ENCODE data around the gene SLC38A6.

DNA sequence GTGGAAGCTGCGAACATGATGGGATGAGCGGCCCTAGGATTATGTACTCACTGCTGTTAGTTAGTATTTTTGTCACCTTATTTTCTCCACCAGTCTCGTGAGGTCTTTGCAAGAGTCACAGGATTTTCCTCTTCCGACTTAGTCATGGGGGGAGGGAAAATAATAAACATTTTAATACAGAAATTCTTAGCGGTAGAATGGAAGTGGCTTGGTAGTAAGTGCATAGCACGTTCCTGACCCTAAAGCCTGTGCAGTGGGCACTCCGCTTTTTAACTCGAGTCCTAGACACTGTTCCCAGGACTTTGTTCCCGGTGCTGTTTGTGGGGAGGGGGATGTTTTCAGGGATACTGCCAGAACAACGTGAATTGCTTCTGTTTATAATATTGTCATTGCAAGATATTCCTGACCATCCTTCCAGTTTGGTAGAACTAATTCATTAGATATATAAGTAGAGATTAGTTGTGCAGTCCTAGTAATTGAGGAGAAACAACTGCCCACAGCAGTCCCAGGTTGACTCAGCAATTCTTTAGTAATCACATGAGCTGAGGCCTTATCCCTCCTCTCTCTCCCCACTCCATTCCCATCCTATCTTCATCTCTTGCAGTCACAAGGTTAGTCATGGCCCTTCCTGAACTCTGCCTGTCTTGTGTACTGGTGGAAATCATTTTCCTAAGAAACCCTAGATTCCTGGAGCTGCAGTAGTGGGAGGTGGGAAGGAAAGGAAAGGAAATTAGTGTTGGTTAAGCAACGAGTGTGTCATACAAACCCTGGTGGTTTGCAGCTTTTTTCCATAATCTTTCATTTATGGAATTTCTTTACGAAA, 799 bp downstream of the SLC38A6 start:
- TF ChIP-seq, protein P1, sequence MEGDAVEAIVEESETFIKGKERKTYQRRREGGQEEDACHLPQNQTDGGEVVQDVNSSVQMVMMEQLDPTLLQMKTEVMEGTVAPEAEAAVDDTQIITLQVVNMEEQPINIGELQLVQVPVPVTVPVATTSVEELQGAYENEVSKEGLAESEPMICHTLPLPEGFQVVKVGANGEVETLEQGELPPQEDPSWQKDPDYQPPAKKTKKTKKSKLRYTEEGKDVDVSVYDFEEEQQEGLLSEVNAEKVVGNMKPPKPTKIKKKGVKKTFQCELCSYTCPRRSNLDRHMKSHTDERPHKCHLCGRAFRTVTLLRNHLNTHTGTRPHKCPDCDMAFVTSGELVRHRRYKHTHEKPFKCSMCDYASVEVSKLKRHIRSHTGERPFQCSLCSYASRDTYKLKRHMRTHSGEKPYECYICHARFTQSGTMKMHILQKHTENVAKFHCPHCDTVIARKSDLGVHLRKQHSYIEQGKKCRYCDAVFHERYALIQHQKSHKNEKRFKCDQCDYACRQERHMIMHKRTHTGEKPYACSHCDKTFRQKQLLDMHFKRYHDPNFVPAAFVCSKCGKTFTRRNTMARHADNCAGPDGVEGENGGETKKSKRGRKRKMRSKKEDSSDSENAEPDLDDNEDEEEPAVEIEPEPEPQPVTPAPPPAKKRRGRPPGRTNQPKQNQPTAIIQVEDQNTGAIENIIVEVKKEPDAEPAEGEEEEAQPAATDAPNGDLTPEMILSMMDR (conservative IDR thresholded peaks at IDR 0.05; ENCODE audit: low read length), result no peak
- TF ChIP-seq EZH2phosphoT487 (IDR thresholded peaks at IDR 0.05; ENCODE audit: borderline replicate concordance, low read depth, low read length), result no peak
